HepG2 (cell line): ENCODE measurements around the gene TACC2. TPM values are rescaled to one million over a fixed set of nuclear protein-coding genes. Genes with fewer than 3 reads are reported as not detected.

Source experiments
- MAF1 ChIP-seq: sonication (generic); formaldehyde crosslinking; IDR thresholded peaks from 2 replicates; pipeline ENCODE4 v1.5.0; 2020; ENCODE audit warnings: missing genetic modification reagents, borderline replicate concordance
- MYC ChIP-seq: sonication (generic); formaldehyde crosslinking; IDR thresholded peaks from 2 replicates; pipeline ENCODE4 v1.9.0; 2021; ENCODE audit warnings: missing genetic modification reagents, borderline replicate concordance
- NFE2 ChIP-seq: sonication (generic); formaldehyde crosslinking; IDR thresholded peaks from 2 replicates; pipeline ENCODE4 v1.4.0; 2020; ENCODE audit warnings: missing genetic modification reagents
- RFXANK ChIP-seq: IDR thresholded peaks from 2 replicates; pipeline ENCODE4 v1.6.1; 2016
- SIN3A ChIP-seq: IDR thresholded peaks from 2 replicates; pipeline ENCODE4 v1.6.1; 2011; ENCODE audit warnings: low read depth, mild to moderate bottlenecking, control low read depth, low read length, borderline replicate concordance
- ZNF891 ChIP-seq: sonication (generic); formaldehyde crosslinking; IDR thresholded peaks from 2 replicates; pipeline ENCODE4 v1.5.0; 2020; ENCODE audit warnings: mild to moderate bottlenecking, missing genetic modification reagents
- polyA plus RNA-seq, 8 experiments: library from polyadenylated mRNA; depleted of rRNA in 3 of 8; stranded (reverse) in 7 of 8; unstranded in 1 of 8; fragments of >200 nt; fragmentation: Illumina TruSeq in 4 of 8; extraction: Trizol in 4 of 8; gene quantifications; 2 replicates each; pipeline versions ENCODE4 v1.2.1 to v1.2.3, GENCODE V29; 2011 to 2016; ENCODE audit warnings: low read depth in 4 of 8, missing spikeins in 1 of 8, mixed read lengths in 1 of 8; ENCODE audit not compliant: insufficient read depth in 1 of 8
- total RNA-seq, 5 experiments: library from RNA; depleted of rRNA; stranded (reverse); fragments of >200 nt; fragmentation: Illumina TruSeq; extraction: Trizol; gene quantifications; 2 replicates each; pipeline ENCODE4 v1.2.3, GENCODE V29; 2016; ENCODE audit warnings: low read depth in 1 of 5
- TF ChIP-seq, protein P1 (sequence below): sonication (generic); formaldehyde crosslinking; IDR thresholded peaks from 2 replicates; pipeline ENCODE4 v1.4.0; 2020; ENCODE audit warnings: missing genetic modification reagents
- TF ChIP-seq, protein P2 (sequence below): sonication (generic); formaldehyde crosslinking; IDR thresholded peaks from 2 replicates; pipeline ENCODE4 v1.5.0; 2020; ENCODE audit warnings: mild to moderate bottlenecking, missing genetic modification reagents, borderline replicate concordance
- TF ChIP-seq, protein P3 (sequence below): sonication (generic); formaldehyde crosslinking; IDR thresholded peaks from 2 replicates; pipeline ENCODE4 v1.4.0; 2020; ENCODE audit warnings: missing genetic modification reagents, borderline replicate concordance
- TF ChIP-seq, protein P4 (sequence below): sonication (generic); formaldehyde crosslinking; IDR thresholded peaks from 2 replicates; pipeline ENCODE4 v1.4.0; 2020; ENCODE audit warnings: missing genetic modification reagents
- TF ChIP-seq, protein P5 (sequence below): IDR thresholded peaks from 2 replicates; pipeline ENCODE4 v1.6.1; 2016; ENCODE audit warnings: missing compliant biosample characterization, missing genetic modification reagents, borderline replicate concordance
- TF ChIP-seq, protein P6 (sequence below): sonication (generic); formaldehyde crosslinking; conservative IDR thresholded peaks from 2 replicates; pipeline ENCODE4 v1.4.0; 2020; ENCODE audit warnings: mild to moderate bottlenecking, missing genetic modification reagents, moderate library complexity

Gene TACC2
- total and polyA plus RNA-seq, 2 of the 13 experiments (the other 11 are each of a cell fraction or from before 2014, with no cell fraction given), result 11.8 to 16.0 TPM

DNA sequence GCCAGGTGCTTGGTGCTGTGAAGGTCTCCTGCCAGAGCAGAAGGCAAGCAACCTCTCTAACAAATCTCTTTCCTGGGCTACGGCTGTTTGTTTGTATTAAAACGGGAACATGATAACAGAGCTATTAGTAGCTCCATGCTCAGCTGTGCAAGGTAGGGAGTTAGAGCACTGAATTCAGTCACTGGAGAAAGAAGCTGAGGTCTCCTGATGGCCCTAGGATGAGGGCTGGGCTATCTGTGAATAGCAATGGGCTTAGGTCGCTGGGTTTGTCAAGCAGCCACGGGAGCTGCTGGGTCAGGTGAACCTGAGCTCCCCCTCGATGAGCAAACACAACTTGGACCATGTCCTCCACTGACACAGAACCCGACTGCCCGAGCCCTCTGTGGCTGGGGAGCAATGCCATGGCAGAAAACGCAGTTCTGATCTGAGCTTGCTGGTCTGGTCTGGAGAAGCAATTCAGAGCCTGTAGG lies 24.4 kb downstream of the TACC2 start (continued):
- TF ChIP-seq, protein P1, sequence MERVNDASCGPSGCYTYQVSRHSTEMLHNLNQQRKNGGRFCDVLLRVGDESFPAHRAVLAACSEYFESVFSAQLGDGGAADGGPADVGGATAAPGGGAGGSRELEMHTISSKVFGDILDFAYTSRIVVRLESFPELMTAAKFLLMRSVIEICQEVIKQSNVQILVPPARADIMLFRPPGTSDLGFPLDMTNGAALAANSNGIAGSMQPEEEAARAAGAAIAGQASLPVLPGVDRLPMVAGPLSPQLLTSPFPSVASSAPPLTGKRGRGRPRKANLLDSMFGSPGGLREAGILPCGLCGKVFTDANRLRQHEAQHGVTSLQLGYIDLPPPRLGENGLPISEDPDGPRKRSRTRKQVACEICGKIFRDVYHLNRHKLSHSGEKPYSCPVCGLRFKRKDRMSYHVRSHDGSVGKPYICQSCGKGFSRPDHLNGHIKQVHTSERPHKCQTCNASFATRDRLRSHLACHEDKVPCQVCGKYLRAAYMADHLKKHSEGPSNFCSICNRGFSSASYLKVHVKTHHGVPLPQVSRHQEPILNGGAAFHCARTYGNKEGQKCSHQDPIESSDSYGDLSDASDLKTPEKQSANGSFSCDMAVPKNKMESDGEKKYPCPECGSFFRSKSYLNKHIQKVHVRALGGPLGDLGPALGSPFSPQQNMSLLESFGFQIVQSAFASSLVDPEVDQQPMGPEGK (CRISPR knock-in tag), result peak; percentile 52; the same call in 1 of the 2 replicates
- TF ChIP-seq MYC, result peak; percentile 44; the same call in 1 of the 2 replicates
- no peak for TF ChIP-seq ZNF891
- no peak for TF ChIP-seq MAF1 (CRISPR knock-in tag)
- no peak for TF ChIP-seq NFE2 (CRISPR knock-in tag)
- TF ChIP-seq, protein P2, sequence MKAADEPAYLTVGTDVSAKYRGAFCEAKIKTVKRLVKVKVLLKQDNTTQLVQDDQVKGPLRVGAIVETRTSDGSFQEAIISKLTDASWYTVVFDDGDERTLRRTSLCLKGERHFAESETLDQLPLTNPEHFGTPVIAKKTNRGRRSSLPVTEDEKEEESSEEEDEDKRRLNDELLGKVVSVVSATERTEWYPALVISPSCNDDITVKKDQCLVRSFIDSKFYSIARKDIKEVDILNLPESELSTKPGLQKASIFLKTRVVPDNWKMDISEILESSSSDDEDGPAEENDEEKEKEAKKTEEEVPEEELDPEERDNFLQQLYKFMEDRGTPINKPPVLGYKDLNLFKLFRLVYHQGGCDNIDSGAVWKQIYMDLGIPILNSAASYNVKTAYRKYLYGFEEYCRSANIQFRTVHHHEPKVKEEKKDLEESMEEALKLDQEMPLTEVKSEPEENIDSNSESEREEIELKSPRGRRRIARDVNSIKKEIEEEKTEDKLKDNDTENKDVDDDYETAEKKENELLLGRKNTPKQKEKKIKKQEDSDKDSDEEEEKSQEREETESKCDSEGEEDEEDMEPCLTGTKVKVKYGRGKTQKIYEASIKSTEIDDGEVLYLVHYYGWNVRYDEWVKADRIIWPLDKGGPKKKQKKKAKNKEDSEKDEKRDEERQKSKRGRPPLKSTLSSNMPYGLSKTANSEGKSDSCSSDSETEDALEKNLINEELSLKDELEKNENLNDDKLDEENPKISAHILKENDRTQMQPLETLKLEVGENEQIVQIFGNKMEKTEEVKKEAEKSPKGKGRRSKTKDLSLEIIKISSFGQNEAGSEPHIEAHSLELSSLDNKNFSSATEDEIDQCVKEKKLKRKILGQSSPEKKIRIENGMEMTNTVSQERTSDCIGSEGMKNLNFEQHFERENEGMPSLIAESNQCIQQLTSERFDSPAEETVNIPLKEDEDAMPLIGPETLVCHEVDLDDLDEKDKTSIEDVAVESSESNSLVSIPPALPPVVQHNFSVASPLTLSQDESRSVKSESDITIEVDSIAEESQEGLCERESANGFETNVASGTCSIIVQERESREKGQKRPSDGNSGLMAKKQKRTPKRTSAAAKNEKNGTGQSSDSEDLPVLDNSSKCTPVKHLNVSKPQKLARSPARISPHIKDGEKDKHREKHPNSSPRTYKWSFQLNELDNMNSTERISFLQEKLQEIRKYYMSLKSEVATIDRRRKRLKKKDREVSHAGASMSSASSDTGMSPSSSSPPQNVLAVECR (CRISPR knock-in tag), result 0 out of 2 replicates have a peak, but pooled peaks have one; percentile 33
- TF ChIP-seq, protein P3, sequence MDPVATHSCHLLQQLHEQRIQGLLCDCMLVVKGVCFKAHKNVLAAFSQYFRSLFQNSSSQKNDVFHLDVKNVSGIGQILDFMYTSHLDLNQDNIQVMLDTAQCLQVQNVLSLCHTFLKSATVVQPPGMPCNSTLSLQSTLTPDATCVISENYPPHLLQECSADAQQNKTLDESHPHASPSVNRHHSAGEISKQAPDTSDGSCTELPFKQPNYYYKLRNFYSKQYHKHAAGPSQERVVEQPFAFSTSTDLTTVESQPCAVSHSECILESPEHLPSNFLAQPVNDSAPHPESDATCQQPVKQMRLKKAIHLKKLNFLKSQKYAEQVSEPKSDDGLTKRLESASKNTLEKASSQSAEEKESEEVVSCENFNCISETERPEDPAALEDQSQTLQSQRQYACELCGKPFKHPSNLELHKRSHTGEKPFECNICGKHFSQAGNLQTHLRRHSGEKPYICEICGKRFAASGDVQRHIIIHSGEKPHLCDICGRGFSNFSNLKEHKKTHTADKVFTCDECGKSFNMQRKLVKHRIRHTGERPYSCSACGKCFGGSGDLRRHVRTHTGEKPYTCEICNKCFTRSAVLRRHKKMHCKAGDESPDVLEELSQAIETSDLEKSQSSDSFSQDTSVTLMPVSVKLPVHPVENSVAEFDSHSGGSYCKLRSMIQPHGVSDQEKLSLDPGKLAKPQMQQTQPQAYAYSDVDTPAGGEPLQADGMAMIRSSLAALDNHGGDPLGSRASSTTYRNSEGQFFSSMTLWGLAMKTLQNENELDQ, result no peak
- TF ChIP-seq, protein P4, sequence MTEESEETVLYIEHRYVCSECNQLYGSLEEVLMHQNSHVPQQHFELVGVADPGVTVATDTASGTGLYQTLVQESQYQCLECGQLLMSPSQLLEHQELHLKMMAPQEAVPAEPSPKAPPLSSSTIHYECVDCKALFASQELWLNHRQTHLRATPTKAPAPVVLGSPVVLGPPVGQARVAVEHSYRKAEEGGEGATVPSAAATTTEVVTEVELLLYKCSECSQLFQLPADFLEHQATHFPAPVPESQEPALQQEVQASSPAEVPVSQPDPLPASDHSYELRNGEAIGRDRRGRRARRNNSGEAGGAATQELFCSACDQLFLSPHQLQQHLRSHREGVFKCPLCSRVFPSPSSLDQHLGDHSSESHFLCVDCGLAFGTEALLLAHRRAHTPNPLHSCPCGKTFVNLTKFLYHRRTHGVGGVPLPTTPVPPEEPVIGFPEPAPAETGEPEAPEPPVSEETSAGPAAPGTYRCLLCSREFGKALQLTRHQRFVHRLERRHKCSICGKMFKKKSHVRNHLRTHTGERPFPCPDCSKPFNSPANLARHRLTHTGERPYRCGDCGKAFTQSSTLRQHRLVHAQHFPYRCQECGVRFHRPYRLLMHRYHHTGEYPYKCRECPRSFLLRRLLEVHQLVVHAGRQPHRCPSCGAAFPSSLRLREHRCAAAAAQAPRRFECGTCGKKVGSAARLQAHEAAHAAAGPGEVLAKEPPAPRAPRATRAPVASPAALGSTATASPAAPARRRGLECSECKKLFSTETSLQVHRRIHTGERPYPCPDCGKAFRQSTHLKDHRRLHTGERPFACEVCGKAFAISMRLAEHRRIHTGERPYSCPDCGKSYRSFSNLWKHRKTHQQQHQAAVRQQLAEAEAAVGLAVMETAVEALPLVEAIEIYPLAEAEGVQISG (CRISPR knock-in tag), result peak; percentile 65
- TF ChIP-seq, protein P5, sequence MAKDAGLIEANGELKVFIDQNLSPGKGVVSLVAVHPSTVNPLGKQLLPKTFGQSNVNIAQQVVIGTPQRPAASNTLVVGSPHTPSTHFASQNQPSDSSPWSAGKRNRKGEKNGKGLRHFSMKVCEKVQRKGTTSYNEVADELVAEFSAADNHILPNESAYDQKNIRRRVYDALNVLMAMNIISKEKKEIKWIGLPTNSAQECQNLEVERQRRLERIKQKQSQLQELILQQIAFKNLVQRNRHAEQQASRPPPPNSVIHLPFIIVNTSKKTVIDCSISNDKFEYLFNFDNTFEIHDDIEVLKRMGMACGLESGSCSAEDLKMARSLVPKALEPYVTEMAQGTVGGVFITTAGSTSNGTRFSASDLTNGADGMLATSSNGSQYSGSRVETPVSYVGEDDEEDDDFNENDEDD (CRISPR knock-in tag), result no peak
- no peak for TF ChIP-seq SIN3A
- TF ChIP-seq, protein P6, sequence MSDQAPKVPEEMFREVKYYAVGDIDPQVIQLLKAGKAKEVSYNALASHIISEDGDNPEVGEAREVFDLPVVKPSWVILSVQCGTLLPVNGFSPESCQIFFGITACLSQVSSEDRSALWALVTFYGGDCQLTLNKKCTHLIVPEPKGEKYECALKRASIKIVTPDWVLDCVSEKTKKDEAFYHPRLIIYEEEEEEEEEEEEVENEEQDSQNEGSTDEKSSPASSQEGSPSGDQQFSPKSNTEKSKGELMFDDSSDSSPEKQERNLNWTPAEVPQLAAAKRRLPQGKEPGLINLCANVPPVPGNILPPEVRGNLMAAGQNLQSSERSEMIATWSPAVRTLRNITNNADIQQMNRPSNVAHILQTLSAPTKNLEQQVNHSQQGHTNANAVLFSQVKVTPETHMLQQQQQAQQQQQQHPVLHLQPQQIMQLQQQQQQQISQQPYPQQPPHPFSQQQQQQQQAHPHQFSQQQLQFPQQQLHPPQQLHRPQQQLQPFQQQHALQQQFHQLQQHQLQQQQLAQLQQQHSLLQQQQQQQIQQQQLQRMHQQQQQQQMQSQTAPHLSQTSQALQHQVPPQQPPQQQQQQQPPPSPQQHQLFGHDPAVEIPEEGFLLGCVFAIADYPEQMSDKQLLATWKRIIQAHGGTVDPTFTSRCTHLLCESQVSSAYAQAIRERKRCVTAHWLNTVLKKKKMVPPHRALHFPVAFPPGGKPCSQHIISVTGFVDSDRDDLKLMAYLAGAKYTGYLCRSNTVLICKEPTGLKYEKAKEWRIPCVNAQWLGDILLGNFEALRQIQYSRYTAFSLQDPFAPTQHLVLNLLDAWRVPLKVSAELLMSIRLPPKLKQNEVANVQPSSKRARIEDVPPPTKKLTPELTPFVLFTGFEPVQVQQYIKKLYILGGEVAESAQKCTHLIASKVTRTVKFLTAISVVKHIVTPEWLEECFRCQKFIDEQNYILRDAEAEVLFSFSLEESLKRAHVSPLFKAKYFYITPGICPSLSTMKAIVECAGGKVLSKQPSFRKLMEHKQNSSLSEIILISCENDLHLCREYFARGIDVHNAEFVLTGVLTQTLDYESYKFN (CRISPR knock-in tag), result peak; percentile 61
- TF ChIP-seq RFXANK (CRISPR knock-in tag), result no peak
